NB4 (cell line): Measurements from ENCODE around the gene PSMD2.

ENCODE experiments used
- DNase-seq: peaks from one replicate; pipeline ENCODE4 v3.0.0; 2010; ENCODE audit warnings: low read depth
- H3K4me3 ChIP-seq: one replicate; pipeline ENCODE4 v1.5.1; 2011; ENCODE audit warnings: mild to moderate bottlenecking, low read depth, low read length, moderate library complexity
- MYC ChIP-seq: IDR thresholded peaks from 2 replicates; pipeline ENCODE4 v1.6.1; 2011; ENCODE audit warnings: low read depth, low read length
- POLR2A ChIP-seq: IDR thresholded peaks from 2 replicates; pipeline ENCODE4 v1.6.1; 2011; ENCODE audit warnings: mild to moderate bottlenecking; ENCODE audit not compliant: insufficient read length; ENCODE audit errors: extremely low read depth
- TF ChIP-seq, protein P1 (sequence below): IDR thresholded peaks from one replicate; pipeline ENCODE4 v1.5.1; 2012; ENCODE audit warnings: low read depth, low read length
- TF ChIP-seq, protein P2 (sequence below): IDR thresholded peaks from 2 replicates; pipeline ENCODE4 v1.6.1; 2011; ENCODE audit warnings: low read depth, low read length

PSMD2 gene

DNA sequence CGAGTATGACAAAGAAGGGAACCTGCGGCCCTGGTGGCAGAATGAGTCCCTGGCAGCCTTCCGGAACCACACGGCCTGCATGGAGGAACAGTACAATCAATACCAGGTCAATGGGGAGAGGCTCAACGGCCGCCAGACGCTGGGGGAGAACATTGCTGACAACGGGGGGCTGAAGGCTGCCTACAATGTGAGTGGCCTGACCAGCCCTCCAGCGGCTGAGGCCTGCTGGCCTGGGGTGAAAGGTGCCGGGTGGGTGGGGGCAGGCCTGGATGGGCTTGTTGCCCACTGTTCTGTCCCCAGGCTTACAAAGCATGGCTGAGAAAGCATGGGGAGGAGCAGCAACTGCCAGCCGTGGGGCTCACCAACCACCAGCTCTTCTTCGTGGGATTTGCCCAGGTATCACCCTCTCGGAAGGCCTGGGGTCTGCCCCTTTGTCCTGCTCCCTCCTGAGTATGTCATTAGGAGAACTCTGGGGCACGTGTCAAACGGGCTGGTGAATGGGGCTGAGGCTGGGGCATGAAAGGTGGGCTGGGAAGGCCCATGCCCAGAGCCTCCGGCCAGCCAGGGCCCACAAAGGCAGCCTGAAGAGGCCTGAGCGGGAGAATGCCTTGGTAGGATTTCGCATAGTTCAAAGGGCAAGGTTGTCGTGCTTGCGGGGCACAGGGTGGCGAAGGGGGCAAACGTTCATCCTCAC is 7.8 kb upstream of the PSMD2 start:
- H3K4me3 ChIP-seq = no peak overlapping the region
- TF ChIP-seq POLR2A (no peak), MYC (no peak)
- TF ChIP-seq, protein P1, sequence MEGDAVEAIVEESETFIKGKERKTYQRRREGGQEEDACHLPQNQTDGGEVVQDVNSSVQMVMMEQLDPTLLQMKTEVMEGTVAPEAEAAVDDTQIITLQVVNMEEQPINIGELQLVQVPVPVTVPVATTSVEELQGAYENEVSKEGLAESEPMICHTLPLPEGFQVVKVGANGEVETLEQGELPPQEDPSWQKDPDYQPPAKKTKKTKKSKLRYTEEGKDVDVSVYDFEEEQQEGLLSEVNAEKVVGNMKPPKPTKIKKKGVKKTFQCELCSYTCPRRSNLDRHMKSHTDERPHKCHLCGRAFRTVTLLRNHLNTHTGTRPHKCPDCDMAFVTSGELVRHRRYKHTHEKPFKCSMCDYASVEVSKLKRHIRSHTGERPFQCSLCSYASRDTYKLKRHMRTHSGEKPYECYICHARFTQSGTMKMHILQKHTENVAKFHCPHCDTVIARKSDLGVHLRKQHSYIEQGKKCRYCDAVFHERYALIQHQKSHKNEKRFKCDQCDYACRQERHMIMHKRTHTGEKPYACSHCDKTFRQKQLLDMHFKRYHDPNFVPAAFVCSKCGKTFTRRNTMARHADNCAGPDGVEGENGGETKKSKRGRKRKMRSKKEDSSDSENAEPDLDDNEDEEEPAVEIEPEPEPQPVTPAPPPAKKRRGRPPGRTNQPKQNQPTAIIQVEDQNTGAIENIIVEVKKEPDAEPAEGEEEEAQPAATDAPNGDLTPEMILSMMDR = no peak
- TF ChIP-seq, protein P2, sequence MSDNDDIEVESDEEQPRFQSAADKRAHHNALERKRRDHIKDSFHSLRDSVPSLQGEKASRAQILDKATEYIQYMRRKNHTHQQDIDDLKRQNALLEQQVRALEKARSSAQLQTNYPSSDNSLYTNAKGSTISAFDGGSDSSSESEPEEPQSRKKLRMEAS = no peak
- DNase-seq = no peak

DNA sequence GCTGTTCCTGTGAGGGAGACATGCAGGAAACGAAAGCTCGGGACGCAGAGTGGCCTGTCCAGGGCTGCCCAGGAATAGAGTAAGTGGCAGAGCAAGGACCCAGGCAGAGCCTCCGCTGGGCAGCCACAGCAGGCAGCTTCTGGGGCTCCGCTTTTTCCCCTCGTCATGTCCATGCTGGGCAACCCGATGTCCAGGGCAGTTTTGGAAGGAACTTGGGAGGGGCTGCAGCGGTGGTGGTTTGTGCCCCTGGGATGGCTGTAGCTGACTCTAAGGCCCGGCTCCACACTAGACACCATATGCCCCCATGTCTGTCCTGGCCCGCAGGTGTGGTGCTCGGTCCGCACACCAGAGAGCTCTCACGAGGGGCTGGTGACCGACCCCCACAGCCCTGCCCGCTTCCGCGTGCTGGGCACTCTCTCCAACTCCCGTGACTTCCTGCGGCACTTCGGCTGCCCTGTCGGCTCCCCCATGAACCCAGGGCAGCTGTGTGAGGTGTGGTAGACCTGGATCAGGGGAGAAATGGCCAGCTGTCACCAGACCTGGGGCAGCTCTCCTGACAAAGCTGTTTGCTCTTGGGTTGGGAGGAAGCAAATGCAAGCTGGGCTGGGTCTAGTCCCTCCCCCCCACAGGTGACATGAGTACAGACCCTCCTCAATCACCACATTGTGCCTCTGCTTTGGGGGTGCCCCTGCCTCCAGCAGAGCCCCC is 7.1 kb upstream of the PSMD2 start:
- TF ChIP-seq, protein P1 = no peak
- TF ChIP-seq MYC (no peak), POLR2A (no peak)
- TF ChIP-seq, protein P2 = no peak
- H3K4me3 ChIP-seq = no peak overlapping the region
- DNase-seq = no peak

DNA sequence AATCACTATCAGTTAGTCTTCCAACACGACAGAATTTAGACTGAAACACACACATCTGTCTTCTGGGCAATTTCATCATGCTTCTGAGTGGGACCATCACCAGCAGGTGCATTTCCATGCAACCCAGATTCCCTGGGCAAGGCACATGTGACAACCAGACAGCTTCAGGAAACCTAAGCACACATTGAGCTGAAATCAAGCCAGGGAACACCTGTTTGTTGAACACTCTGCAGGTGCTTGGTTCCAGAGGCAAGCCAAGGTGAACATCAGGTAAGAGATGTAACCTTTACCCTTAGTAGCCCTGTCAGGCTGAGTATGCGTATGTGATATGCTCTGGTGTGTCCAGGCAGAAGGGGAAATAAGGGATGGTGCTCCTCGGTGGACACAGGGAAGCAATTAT is 3.3 kb upstream of the PSMD2 start:
- H3K4me3 ChIP-seq = no peak overlapping the region
- TF ChIP-seq, protein P1 = no peak
- DNase-seq = no peak

DNA sequence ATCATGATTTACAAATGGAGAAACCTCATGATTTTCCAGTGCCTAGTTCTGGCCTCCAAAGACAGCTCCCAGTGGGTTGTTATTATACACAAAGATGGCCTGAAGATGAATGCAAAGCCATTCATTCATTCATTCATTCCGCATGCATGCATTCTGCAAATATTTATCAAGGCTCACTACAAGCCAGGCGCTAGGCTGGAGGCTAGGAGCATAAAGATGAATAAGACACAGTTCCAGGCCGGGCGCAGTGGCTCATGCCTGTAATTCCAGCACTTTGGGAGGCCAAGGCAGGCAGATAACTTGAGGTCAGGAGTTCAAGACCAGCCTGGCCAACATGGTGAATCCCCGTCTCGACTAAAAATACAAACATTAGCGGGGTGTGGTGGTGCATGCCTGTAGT is 2.4 kb upstream of the PSMD2 start:
- no peak overlapping the region for H3K4me3 ChIP-seq
- TF ChIP-seq, protein P1 = no peak
- TF ChIP-seq MYC (no peak), POLR2A (no peak)
- TF ChIP-seq, protein P2 = no peak
- no peak for DNase-seq

DNA sequence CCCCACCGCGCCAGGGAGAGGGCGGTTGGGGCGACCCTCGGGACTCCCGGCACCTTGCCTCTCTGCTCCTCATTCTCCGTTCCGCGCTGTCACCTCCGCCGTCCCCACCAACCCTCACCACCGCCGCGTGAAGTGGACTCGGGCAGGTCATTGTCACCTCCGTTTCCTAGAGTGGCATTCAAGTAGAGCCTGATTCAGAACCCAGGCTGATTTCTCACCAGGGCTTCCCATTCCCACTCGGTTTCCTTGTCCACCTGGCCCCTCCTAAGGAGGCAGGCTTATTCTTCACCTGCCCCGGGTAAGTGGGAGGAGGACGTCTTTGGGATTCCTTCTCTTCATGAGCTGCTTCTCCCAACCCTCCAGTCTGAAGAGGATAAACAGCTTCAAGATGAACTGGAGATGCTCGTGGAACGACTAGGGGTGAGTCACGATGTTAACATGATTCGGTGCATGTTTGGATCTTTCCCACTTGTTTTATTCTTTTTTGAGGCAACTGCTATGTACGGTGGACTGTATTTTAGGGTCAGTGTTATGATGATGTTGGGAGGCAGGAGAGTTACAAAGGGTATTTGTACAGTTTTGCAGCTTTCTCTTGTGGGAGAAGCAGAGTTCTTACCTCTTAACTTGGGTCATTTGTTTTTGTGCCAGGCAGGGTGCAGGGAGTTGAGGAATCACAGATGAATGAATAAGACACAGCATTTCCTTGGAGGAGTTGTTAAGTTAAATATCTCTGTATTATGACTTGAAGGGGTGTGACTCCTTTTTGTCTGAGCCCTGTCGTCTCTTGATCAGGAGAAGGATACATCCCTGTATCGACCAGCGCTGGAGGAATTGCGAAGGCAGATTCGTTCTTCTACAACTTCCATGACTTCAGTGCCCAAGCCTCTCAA is 692 bp downstream of the PSMD2 start:
- DNase-seq = no peak
- peak overlapping the region; percentile 98 for H3K4me3 ChIP-seq
- TF ChIP-seq, protein P2 = no peak
- TF ChIP-seq, protein P1 = no peak
- TF ChIP-seq POLR2A = no peak
- no peak for TF ChIP-seq MYC
